ENCODE results near the gene AMDHD2. TPM values are rescaled to one million over a fixed set of nuclear protein-coding genes. Genes with fewer than 3 reads are reported as not detected.

AMDHD2 gene
- total RNA-seq, 3 donors from 2014 or later = 27.9 to 57.0 (median 28.2) TPM

- TF ChIP-seq POLR2AphosphoS5 (IDR thresholded peaks at IDR 0.05) (no peak), POLR2A (IDR thresholded peaks at IDR 0.05) (no peak)
- TF ChIP-seq, protein P1, sequence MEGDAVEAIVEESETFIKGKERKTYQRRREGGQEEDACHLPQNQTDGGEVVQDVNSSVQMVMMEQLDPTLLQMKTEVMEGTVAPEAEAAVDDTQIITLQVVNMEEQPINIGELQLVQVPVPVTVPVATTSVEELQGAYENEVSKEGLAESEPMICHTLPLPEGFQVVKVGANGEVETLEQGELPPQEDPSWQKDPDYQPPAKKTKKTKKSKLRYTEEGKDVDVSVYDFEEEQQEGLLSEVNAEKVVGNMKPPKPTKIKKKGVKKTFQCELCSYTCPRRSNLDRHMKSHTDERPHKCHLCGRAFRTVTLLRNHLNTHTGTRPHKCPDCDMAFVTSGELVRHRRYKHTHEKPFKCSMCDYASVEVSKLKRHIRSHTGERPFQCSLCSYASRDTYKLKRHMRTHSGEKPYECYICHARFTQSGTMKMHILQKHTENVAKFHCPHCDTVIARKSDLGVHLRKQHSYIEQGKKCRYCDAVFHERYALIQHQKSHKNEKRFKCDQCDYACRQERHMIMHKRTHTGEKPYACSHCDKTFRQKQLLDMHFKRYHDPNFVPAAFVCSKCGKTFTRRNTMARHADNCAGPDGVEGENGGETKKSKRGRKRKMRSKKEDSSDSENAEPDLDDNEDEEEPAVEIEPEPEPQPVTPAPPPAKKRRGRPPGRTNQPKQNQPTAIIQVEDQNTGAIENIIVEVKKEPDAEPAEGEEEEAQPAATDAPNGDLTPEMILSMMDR (IDR thresholded peaks at IDR 0.05) = no peak
- no peaks in the 10 kb centered on the region for H3K36me3 ChIP-seq
- H3K27me3 ChIP-seq = no peaks in the 10 kb centered on the region
- peaks cover 0 to 7% of the 10 kb centered on the region in 2 donors for H3K4me1 ChIP-seq
- intact Hi-C loops (cut with DNase I; ENCODE audit: low total_unique reads) = no loop called here
- no peak overlapping the region for H3K4me3 ChIP-seq
- no peaks in the 10 kb centered on the region for H3K9me3 ChIP-seq
- DNase-seq (ENCODE audit: low spot score in 2 of 2) = no peak
- no peak overlapping the region for H3K27ac ChIP-seq
Measured at GRCh38 chr16:2527784-2528100, 7.6 kb downstream of the AMDHD2 start.

DNA sequence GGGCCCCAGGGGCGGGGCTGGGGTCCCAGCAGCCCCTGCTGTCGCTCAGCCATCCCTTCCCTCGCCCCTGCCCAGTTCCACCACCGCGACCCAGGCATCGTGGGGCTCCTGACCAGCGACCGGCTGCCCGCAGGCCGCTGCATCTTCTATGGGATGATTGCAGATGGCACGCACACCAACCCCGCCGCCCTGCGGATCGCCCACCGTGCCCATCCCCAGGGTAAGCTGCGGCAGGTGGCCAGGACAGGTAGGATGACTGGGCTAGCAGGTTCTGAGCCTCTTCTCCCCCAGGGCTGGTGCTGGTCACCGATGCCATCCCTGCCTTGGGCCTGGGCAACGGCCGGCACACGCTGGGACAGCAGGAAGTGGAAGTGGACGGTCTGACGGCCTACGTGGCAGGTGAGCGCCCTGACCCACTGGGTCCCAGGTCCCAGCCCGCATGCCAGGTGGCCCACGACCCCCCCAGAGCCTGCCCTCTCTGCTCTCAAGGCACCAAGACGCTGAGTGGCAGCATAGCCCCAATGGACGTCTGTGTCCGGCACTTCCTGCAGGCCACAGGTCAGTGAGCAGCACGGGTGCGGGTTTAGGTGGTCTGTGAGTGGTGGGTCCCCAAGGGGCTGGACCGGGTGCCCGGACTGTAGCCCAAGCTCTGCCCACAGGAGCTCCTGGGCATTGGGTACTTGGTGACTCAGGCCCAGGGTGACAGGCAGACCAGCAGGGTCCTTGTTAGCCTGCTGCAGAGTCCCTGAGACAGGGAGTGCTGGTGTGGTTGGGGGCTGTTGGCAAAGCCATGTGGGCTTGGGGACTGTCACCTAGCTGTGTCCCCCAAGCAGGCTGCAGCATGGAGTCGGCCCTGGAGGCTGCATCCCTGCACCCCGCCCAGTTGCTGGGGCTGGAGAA, 8.2 kb downstream of the AMDHD2 start:
- Histone ChIP-seq H3K4me3 (no peak overlapping the region), H3K36me3 (no peaks in the 10 kb centered on the region), H3K9me3 (no peaks in the 10 kb centered on the region), H3K4me1 (peaks cover 0 to 7% of the 10 kb centered on the region in 2 donors), H3K27me3 (no peaks in the 10 kb centered on the region), H3K27ac (no peak overlapping the region)
- TF ChIP-seq, protein P1 (IDR thresholded peaks at IDR 0.05) = no peak
- TF ChIP-seq POLR2AphosphoS5 (IDR thresholded peaks at IDR 0.05) (no peak), POLR2A (IDR thresholded peaks at IDR 0.05) (no peak)
- intact Hi-C loops (cut with DNase I; ENCODE audit: low total_unique reads) = no loop called here
- no peak for DNase-seq (ENCODE audit: low spot score in 2 of 2)

DNA sequence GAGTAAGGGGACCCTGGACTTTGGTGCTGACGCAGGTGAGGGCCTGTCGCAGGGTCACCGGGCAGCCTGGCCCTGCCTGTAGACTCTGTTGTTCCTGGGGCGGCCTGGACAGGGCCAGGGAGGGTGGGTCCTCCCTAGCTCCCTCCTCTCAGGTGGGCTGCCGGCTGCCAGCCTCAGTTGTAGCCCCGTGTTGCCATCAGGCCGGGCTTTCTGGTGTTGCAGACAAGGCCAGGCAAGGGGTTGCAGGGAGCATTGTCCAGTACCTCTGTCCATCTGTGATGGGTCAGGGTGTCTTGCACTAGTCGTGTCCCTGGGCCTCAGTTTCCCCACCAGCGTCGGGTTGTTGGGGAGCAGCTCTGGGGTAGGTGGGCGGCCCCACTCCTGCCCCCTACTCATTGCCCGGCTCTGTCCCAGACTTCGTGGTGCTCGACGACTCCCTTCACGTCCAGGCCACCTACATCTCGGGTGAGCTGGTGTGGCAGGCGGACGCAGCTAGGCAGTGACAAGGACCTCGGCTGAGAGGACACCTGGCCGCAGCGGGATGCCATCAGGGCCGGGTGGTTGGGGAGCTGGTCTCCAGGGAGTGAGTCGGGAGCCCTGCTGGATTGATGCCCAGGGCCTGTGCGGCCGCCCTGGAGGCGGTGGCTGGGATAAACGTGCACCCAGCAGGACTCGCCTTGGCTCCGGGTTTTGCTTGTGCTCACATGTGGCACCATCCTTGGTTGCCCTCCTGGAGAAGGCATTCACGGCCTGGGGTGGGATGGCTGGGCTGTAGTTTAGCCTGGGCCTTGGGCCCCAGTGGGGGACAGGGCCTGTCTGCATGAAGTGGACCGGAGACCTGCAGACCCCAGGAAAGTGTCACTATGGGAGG, 9.1 kb downstream of the AMDHD2 start:
- Histone ChIP-seq H3K36me3 (no peaks in the 10 kb centered on the region), H3K27me3 (no peaks in the 10 kb centered on the region), H3K9me3 (no peaks in the 10 kb centered on the region), H3K27ac (no peak overlapping the region), H3K4me1 (peaks cover 0 to 7% of the 10 kb centered on the region in 2 donors), H3K4me3 (no peak overlapping the region)
- intact Hi-C loops (cut with DNase I; ENCODE audit: low total_unique reads) = no loop called here
- no peak for DNase-seq (ENCODE audit: low spot score in 2 of 2)
- TF ChIP-seq POLR2A (IDR thresholded peaks at IDR 0.05) = no peak
- no peak for TF ChIP-seq POLR2AphosphoS5 (IDR thresholded peaks at IDR 0.05)
- TF ChIP-seq, protein P1 (IDR thresholded peaks at IDR 0.05) = no peak

- Histone ChIP-seq H3K27me3 (no peaks in the 10 kb centered on the region), H3K4me1 (peaks cover 0 to 7% of the 10 kb centered on the region in 2 donors), H3K9me3 (no peaks in the 10 kb centered on the region), H3K27ac (peak overlapping the region in 1 of 2 donors; percentile 12), H3K4me3 (no peak overlapping the region), H3K36me3 (no peaks in the 10 kb centered on the region)
- TF ChIP-seq, protein P1 (IDR thresholded peaks at IDR 0.05) = no peak
- TF ChIP-seq POLR2A (IDR thresholded peaks at IDR 0.05) (no peak), POLR2AphosphoS5 (IDR thresholded peaks at IDR 0.05) (no peak)
- intact Hi-C loops (cut with DNase I; ENCODE audit: low total_unique reads) = no loop called here
- DNase-seq (ENCODE audit: low spot score in 2 of 2) = no peak
Measured at GRCh38 chr16:2529961-2530628, 9.9 kb downstream of the AMDHD2 start.

All from breast epithelium (tissue), 4 donors.